Fibroblast of mammary gland (primary cell): ENCODE data around the gene SEC61A1.

ENCODE experiments used
- DNase-seq: peaks from one replicate; pipeline ENCODE4 v3.0.0-alpha.2; 2010; ENCODE audit warnings: low read depth
- H3K4me3 ChIP-seq: 2 replicates; pipeline ENCODE4 v1.5.1; 2011; ENCODE audit warnings: low read depth, mild to moderate bottlenecking, low read length, moderate library complexity; ENCODE audit not compliant: control insufficient read depth
- TF ChIP-seq, protein P1 (sequence below): conservative IDR thresholded peaks from 2 replicates; pipeline ENCODE4 v1.5.1; 2011; ENCODE audit warnings: low read depth, low read length, inconsistent platforms; ENCODE audit not compliant: control insufficient read depth, insufficient read depth

SEC61A1 gene

DNA sequence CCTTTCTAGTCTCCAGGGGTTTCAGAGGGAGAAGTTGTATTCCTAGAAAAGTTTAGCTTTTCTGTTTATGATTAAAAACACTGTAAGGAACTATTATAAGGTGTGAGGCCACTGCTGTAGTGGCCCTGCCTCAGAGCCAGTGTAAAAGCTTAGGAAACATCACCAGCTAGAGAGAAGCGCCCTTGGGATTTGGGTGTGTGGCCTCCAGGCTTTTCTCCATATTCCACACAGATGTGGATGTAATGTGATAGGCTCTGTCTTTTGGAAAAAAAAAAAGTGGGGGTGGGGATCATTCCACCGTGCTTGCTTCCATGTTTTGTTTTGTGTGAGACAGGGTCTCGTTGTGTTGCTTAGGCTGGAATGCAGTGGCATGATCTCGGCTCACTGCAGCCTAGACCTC, 13.9 kb downstream of the SEC61A1 start:
- TF ChIP-seq, protein P1, sequence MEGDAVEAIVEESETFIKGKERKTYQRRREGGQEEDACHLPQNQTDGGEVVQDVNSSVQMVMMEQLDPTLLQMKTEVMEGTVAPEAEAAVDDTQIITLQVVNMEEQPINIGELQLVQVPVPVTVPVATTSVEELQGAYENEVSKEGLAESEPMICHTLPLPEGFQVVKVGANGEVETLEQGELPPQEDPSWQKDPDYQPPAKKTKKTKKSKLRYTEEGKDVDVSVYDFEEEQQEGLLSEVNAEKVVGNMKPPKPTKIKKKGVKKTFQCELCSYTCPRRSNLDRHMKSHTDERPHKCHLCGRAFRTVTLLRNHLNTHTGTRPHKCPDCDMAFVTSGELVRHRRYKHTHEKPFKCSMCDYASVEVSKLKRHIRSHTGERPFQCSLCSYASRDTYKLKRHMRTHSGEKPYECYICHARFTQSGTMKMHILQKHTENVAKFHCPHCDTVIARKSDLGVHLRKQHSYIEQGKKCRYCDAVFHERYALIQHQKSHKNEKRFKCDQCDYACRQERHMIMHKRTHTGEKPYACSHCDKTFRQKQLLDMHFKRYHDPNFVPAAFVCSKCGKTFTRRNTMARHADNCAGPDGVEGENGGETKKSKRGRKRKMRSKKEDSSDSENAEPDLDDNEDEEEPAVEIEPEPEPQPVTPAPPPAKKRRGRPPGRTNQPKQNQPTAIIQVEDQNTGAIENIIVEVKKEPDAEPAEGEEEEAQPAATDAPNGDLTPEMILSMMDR: no peak
- H3K4me3 ChIP-seq: no peak overlapping the region
- DNase-seq: peak; percentile 46

DNA sequence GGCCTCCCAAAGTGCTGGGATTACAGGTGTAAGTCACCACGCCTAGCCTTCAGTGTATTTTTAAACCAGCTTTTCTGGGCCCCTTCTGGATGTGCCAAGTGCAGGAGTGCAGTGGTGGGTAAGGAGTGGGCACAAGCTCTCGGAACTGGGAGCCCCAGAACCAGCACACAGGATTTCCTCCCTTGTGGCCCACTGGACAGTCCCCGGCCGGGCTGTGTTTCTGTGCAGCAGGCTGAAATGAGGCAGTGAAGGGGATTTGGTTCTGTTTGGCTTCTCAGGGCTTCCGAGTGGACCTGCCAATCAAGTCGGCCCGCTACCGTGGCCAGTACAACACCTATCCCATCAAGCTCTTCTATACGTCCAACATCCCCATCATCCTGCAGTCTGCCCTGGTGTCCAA, 14.4 kb downstream of the SEC61A1 start:
- DNase-seq: no peak
- TF ChIP-seq, protein P1: no peak
- no peak overlapping the region for H3K4me3 ChIP-seq

DNA sequence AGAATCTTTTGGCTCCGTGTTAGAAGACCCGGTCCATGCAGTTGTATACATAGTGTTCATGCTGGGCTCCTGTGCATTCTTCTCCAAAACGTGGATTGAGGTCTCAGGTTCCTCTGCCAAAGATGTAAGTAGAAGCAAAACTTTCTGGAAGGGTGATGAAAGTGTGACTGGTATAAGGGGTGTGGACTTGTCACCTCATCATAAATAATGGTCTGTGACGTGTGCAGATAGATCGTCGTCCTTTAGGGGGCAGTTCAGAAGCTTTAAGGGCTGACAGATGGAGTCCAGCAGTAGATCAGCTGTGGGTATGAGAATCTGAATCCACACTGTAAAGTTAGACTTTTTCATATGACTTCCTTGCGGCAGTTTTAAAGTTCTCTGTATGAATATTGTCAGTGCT, 15.3 kb downstream of the SEC61A1 start:
- TF ChIP-seq, protein P1: peak; percentile 2
- H3K4me3 ChIP-seq: no peak overlapping the region
- DNase-seq: peak; percentile 77

DNA sequence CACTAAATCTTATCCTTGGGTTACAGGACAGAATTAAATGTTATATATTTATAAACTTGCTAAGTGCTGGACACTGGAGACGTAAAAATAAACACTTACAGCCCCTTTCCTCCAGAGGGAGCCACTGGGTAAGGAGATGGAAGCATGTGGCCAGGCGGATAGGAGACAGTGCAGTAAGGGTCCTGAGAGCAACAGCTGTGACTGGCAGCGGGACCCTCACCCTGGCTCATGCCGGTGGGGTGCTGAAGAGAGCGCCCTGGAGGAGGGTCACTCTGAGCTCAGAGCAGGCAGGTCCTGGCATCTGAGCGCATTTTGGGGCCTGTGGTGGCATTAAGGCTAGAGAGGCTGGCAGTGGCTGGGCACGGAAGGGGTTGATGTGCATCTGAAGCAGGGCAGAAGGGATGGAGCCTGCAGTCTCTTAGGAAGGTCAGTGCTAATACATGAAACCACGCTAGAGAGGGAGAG, 16.0 kb downstream of the SEC61A1 start:
- TF ChIP-seq, protein P1: peak; percentile 69
- H3K4me3 ChIP-seq: no peak overlapping the region
- peak; percentile 69 for DNase-seq

DNA sequence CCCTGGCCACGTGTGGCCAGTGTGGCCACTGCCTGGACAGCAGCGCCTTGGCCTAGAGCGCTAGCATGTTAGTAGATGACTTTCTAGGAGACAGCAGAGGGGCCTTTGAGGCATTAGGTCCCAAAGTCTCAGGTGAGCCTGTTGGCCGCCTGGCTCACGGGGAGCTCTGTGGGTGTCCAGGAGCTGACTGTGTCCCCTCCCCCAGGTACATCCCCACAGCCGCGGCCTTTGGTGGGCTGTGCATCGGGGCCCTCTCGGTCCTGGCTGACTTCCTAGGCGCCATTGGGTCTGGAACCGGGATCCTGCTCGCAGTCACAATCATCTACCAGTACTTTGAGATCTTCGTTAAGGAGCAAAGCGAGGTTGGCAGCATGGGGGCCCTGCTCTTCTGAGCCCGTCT, 17.0 kb downstream of the SEC61A1 start:
- H3K4me3 ChIP-seq: no peak overlapping the region
- DNase-seq: no peak
- TF ChIP-seq, protein P1: no peak

DNA sequence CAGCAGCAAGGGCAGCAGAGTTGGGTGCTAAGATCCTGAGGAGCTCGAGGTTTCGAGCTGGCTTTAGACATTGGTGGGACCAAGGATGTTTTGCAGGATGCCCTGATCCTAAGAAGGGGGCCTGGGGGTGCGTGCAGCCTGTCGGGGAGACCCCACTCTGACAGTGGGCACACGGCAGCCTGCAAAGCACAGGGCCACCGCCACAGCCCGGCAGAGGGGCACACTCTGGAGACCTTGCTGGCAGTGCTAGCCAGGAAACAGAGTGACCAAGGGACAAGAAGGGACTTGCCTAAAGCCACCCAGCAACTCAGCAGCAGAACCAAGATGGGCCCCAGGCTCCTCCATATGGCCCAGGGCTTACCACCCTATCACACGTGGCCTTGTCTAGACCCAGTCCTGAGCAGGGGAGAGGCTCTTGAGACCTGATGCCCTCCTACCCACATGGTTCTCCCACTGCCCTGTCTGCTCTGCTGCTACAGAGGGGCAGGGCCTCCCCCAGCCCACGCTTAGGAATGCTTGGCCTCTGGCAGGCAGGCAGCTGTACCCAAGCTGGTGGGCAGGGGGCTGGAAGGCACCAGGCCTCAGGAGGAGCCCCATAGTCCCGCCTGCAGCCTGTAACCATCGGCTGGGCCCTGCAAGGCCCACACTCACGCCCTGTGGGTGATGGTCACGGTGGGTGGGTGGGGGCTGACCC, 18.8 kb downstream of the SEC61A1 start:
- H3K4me3 ChIP-seq: no peak overlapping the region
- no peak for DNase-seq
- TF ChIP-seq, protein P1: no peak

DNA sequence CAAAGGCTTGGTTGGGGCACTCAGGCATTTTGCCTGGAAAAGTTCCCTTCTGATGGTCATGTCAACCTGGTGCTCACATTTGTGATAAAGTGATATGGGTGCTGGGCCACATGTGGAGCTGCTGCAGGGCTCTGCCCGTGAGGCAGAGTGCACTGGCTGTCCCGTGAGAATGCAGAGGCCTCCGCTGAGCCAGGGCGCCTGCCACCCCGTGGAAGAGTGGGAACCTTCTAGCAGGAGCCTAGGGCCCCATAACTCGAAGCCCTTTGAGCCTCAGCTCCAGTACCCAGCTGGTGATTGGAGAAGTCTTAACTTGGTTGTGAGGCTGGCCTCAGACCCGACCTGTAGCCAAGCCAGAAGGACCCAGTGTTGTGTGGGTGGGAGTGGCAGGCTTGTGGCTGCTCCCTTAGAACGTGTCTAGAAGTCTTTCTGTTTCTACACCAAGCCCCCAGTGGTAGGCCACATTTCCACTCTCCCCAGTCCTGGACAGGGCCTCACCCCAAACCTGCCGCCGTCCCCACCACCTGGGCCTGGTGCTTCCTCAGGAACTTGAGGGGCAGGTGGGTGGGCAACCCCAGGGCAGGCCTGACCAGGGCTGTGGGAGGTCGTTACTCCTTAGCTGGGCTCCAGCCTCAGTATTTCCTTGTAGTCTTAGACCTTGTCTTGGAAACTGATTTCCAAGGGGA, 19.7 kb downstream of the SEC61A1 start:
- TF ChIP-seq, protein P1: no peak
- H3K4me3 ChIP-seq: no peak overlapping the region
- DNase-seq: no peak
